ENCODE results near the gene LGALS3. TPM values are rescaled to one million over a fixed set of nuclear protein-coding genes. Genes with fewer than 3 reads are reported as not detected.
A peak's percentile ranks its signal among the peaks of the same experiment; 100 is the strongest.

The LGALS3 gene
- total and polyA plus RNA-seq, 2 experiments from 2014 or later, result 33.2 to 60.3 TPM

GRCh38 chr14:55157080-55157479 is 28.0 kb downstream of the LGALS3 start:
- Histone ChIP-seq H3K4me1 (ENCODE audit: low read depth) (no peaks in the 10 kb centered on the region), H3K4me3 (no peak overlapping the region), H3K27me3 (no peaks in the 10 kb centered on the region), H3K36me3 (peaks cover 6% of the 10 kb centered on the region), H3K9me3 (ENCODE audit: low read depth) (no peaks in the 10 kb centered on the region), H3K27ac (no peak overlapping the region)
- TF ChIP-seq CTCF (IDR thresholded peaks at IDR 0.05; ENCODE audit: low read depth, low read length), result no peak
- DNase-seq (ENCODE audit: low read depth in 1 of 2, low spot score in 1 of 2), result no peak

GRCh38 chr14:55158412-55158811 is 29.4 kb downstream of the LGALS3 start:
- Histone ChIP-seq H3K9me3 (ENCODE audit: low read depth) (no peaks in the 10 kb centered on the region), H3K27ac (no peak overlapping the region), H3K4me1 (ENCODE audit: low read depth) (no peaks in the 10 kb centered on the region), H3K27me3 (no peaks in the 10 kb centered on the region), H3K36me3 (peaks cover 4% of the 10 kb centered on the region), H3K4me3 (no peak overlapping the region)
- no peak for TF ChIP-seq CTCF (IDR thresholded peaks at IDR 0.05; ENCODE audit: low read depth, low read length)
- no peak for DNase-seq (ENCODE audit: low read depth in 1 of 2, low spot score in 1 of 2)

GRCh38 chr14:55160989-55161388 is 31.9 kb downstream of the LGALS3 start:
- H3K4me3 ChIP-seq, result no peak overlapping the region
- no peaks in the 10 kb centered on the region for H3K9me3 ChIP-seq (ENCODE audit: low read depth)
- no peaks in the 10 kb centered on the region for H3K4me1 ChIP-seq (ENCODE audit: low read depth)
- H3K27ac ChIP-seq, result no peak overlapping the region
- peaks cover 4% of the 10 kb centered on the region for H3K36me3 ChIP-seq
- H3K27me3 ChIP-seq, result no peaks in the 10 kb centered on the region
- DNase-seq (ENCODE audit: low read depth in 1 of 2, low spot score in 1 of 2), result peak in 1 of 2 donors; percentile 53
- peak; percentile 50 for TF ChIP-seq CTCF (IDR thresholded peaks at IDR 0.05; ENCODE audit: low read depth, low read length)

GRCh38 chr14:55170526-55170925 is 41.5 kb downstream of the LGALS3 start:
- Histone ChIP-seq H3K36me3 (peaks cover 7% of the 10 kb centered on the region), H3K4me3 (no peak overlapping the region), H3K4me1 (ENCODE audit: low read depth) (no peaks in the 10 kb centered on the region), H3K27ac (no peak overlapping the region), H3K27me3 (no peaks in the 10 kb centered on the region), H3K9me3 (ENCODE audit: low read depth) (no peaks in the 10 kb centered on the region)
- TF ChIP-seq CTCF (IDR thresholded peaks at IDR 0.05; ENCODE audit: low read depth, low read length), result no peak
- no peak for DNase-seq (ENCODE audit: low read depth in 1 of 2, low spot score in 1 of 2)

- no peak overlapping the region for H3K27ac ChIP-seq
- DNase-seq (ENCODE audit: low read depth in 1 of 2, low spot score in 1 of 2), result no peak
- no peak overlapping the region for H3K4me3 ChIP-seq
- H3K9me3 ChIP-seq (ENCODE audit: low read depth), result no peaks in the 10 kb centered on the region
- no peaks in the 10 kb centered on the region for H3K27me3 ChIP-seq
- no peaks in the 10 kb centered on the region for H3K4me1 ChIP-seq (ENCODE audit: low read depth)
- peaks cover 6% of the 10 kb centered on the region for H3K36me3 ChIP-seq
- no peak for TF ChIP-seq CTCF (IDR thresholded peaks at IDR 0.05; ENCODE audit: low read depth, low read length)
Measured at GRCh38 chr14:55180006-55180405, 51.0 kb downstream of the LGALS3 start.

GRCh38 chr14:55180434-55180833 is 51.4 kb downstream of the LGALS3 start:
- Histone ChIP-seq H3K27ac (no peak overlapping the region), H3K4me1 (ENCODE audit: low read depth) (no peaks in the 10 kb centered on the region), H3K27me3 (no peaks in the 10 kb centered on the region), H3K36me3 (peaks cover 6% of the 10 kb centered on the region), H3K4me3 (no peak overlapping the region), H3K9me3 (ENCODE audit: low read depth) (no peaks in the 10 kb centered on the region)
- no peak for DNase-seq (ENCODE audit: low read depth in 1 of 2, low spot score in 1 of 2)
- TF ChIP-seq CTCF (IDR thresholded peaks at IDR 0.05; ENCODE audit: low read depth, low read length), result no peak
